SIG-M5 treated with dmso at 0.1 percent for 504 hours (cell line): Measurements from ENCODE around the gene ANO9.
"Not testable (repeated sequence)": the region's sequence is repeated elsewhere in the genome, so short reads cannot be mapped to it uniquely, and the experiment has no call there.

Source experiments
- DNase-seq: peaks from one replicate; lab custom pipeline; 2025; ENCODE audit not compliant: unreplicated experiment; lab: John Stamatoyannopoulos, UW

Gene ANO9

GRCh38 chr11:434999-435740 lies 6.6 kb downstream of the ANO9 start:
- not testable (repeated sequence) for DNase-seq

GRCh38 chr11:434496-434895 lies 7.3 kb downstream of the ANO9 start:
- no peak for DNase-seq

GRCh38 chr11:433641-434040 lies 8.2 kb downstream of the ANO9 start:
- no peak for DNase-seq

- no peak for DNase-seq
Measured at GRCh38 chr11:433111-433510, 8.7 kb downstream of the ANO9 start.

GRCh38 chr11:432501-433100 lies 9.2 kb downstream of the ANO9 start:
- DNase-seq: no peak

GRCh38 chr11:431921-432320 lies 9.9 kb downstream of the ANO9 start:
- DNase-seq: no peak

- DNase-seq: no peak
Measured at GRCh38 chr11:429931-430456, 11.8 kb downstream of the ANO9 start.

- no peak for DNase-seq
Measured at GRCh38 chr11:429391-429790, 12.4 kb downstream of the ANO9 start.

GRCh38 chr11:428295-428694 lies 13.5 kb downstream of the ANO9 start:
- DNase-seq: no peak

- DNase-seq: no peak
Measured at GRCh38 chr11:426851-427250, 15.0 kb downstream of the ANO9 start.

- no peak for DNase-seq
Measured at GRCh38 chr11:425301-425700, 16.5 kb downstream of the ANO9 start.

GRCh38 chr11:424766-425165 lies 17.0 kb downstream of the ANO9 start:
- not testable (repeated sequence) for DNase-seq

GRCh38 chr11:424232-424631 lies 17.6 kb downstream of the ANO9 start:
- DNase-seq: no peak

GRCh38 chr11:422249-422656 lies 19.6 kb downstream of the ANO9 start:
- DNase-seq: no peak

GRCh38 chr11:420911-421321 lies 20.9 kb downstream of the ANO9 start:
- no peak for DNase-seq

GRCh38 chr11:420054-420910 lies 21.5 kb downstream of the ANO9 start:
- DNase-seq: no peak

- DNase-seq: no peak
Measured at GRCh38 chr11:419248-420005, 22.4 kb downstream of the ANO9 start.

GRCh38 chr11:418343-419247 lies 23.2 kb downstream of the ANO9 start:
- DNase-seq: no peak

- no peak for DNase-seq
Measured at GRCh38 chr11:417652-418342, 24.0 kb downstream of the ANO9 start.
